ENCODE data around the gene SLC25A4. TPM values are rescaled to one million over a fixed set of nuclear protein-coding genes. Genes with fewer than 3 reads are reported as not detected.

The SLC25A4 gene
- total RNA-seq, 3 donors from 2014 or later: 15.2 to 21.4 (median 19.3) TPM

DNA sequence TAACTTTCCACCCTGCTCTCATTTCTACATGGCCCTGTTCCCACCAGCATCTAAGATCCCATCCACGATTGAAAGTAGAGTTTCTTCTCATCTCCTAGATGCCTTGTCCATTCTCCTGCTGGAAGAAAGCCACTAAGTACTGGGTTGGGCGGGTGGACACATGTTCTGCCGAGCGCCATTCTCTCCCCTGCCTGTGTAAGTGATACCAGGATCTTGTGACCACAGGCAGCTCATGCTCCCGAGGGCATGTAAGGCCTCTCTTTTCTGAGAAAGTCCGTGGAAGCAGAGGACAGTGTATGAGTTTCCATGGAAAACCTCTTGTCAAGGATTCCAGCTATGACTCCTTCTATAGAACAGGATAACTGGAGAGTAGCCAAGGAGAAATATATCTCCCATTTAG is 3.3 kb upstream of the SLC25A4 start:
- peaks cover 0 to 5% of the 10 kb centered on the region in 2 donors for H3K4me1 ChIP-seq
- DNase-seq (ENCODE audit: low spot score in 2 of 2): no peak
- no peak overlapping the region for H3K27ac ChIP-seq
- H3K9me3 ChIP-seq: no peaks in the 10 kb centered on the region
- TF ChIP-seq POLR2A (IDR thresholded peaks at IDR 0.05) (no peak), CTCF (IDR thresholded peaks at IDR 0.05) (no peak), POLR2AphosphoS5 (IDR thresholded peaks at IDR 0.05) (no peak)
- no peak overlapping the region for H3K4me3 ChIP-seq
- H3K36me3 ChIP-seq: no peaks in the 10 kb centered on the region
- intact Hi-C loops (cut with DNase I; ENCODE audit: low total_unique reads): loop anchor here (5.0 kb wide), 2 partner anchors 43 to 392 kb away; no protein-coding TSS in a partner anchor
- H3K27me3 ChIP-seq: no peaks in the 10 kb centered on the region

- intact Hi-C loops (cut with DNase I; ENCODE audit: low total_unique reads): loop anchor here (5.0 kb wide), 1 partner anchor 41 kb away; no protein-coding TSS in a partner anchor
- H3K4me1 ChIP-seq: peaks cover 0 to 5% of the 10 kb centered on the region in 2 donors
- H3K27me3 ChIP-seq: no peaks in the 10 kb centered on the region
- DNase-seq (ENCODE audit: low spot score in 2 of 2): no peak
- H3K4me3 ChIP-seq: no peak overlapping the region
- H3K9me3 ChIP-seq: no peaks in the 10 kb centered on the region
- TF ChIP-seq POLR2AphosphoS5 (IDR thresholded peaks at IDR 0.05) (no peak), CTCF (IDR thresholded peaks at IDR 0.05) (no peak), POLR2A (IDR thresholded peaks at IDR 0.05) (no peak)
- H3K36me3 ChIP-seq: no peaks in the 10 kb centered on the region
- H3K27ac ChIP-seq: no peak overlapping the region
Observed at GRCh38 chr4:185141777-185142176, 1.3 kb upstream of the SLC25A4 start.

DNA sequence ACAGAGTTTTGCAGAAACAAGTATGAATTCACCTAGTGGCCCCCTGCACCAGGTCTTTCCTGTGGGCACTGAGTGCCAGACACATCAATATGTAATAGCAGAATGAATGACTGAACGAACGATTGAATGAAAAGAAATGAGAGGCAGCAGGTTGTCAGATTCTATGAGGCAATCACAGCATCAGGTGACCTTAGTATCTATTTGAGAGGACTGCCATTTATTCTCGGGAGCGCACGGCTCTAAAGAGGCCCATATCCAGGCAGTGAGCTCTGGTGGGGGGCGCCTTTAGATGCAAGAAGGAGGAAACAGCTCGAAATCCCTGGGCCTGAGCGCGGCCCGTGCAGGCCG is 528 bp upstream of the SLC25A4 start:
- Histone ChIP-seq H3K27me3 (no peaks in the 10 kb centered on the region), H3K9me3 (no peaks in the 10 kb centered on the region), H3K36me3 (no peaks in the 10 kb centered on the region), H3K27ac (peak overlapping the region; percentile 76 to 89), H3K4me1 (peaks cover 0 to 5% of the 10 kb centered on the region in 2 donors), H3K4me3 (peak overlapping the region; percentile 59 to 91 (median 76))
- intact Hi-C loops (cut with DNase I; ENCODE audit: low total_unique reads): loop anchor here (5.0 kb wide), 1 partner anchor 40 kb away; no protein-coding TSS in a partner anchor
- no peak for DNase-seq (ENCODE audit: low spot score in 2 of 2)
- TF ChIP-seq CTCF (IDR thresholded peaks at IDR 0.05) (no peak), POLR2AphosphoS5 (IDR thresholded peaks at IDR 0.05) (no peak), POLR2A (IDR thresholded peaks at IDR 0.05) (no peak)

- intact Hi-C loops (cut with DNase I; ENCODE audit: low total_unique reads): loop anchor here (5.0 kb wide), 1 partner anchor 39 kb away; no protein-coding TSS in a partner anchor
- peak in 1 of 2 donors; percentile 59 for DNase-seq (ENCODE audit: low spot score in 2 of 2)
- peaks cover 0 to 5% of the 10 kb centered on the region in 2 donors for H3K4me1 ChIP-seq
- H3K27me3 ChIP-seq: no peaks in the 10 kb centered on the region
- H3K27ac ChIP-seq: peak overlapping the region; percentile 76 to 89
- H3K9me3 ChIP-seq: no peaks in the 10 kb centered on the region
- no peaks in the 10 kb centered on the region for H3K36me3 ChIP-seq
- peak overlapping the region; percentile 59 to 91 (median 76) for H3K4me3 ChIP-seq
- TF ChIP-seq CTCF (IDR thresholded peaks at IDR 0.05): no peak
- no peak for TF ChIP-seq POLR2A (IDR thresholded peaks at IDR 0.05)
- no peak for TF ChIP-seq POLR2AphosphoS5 (IDR thresholded peaks at IDR 0.05)
Observed at GRCh38 chr4:185143601-185143969, 519 bp downstream of the SLC25A4 start.

DNA sequence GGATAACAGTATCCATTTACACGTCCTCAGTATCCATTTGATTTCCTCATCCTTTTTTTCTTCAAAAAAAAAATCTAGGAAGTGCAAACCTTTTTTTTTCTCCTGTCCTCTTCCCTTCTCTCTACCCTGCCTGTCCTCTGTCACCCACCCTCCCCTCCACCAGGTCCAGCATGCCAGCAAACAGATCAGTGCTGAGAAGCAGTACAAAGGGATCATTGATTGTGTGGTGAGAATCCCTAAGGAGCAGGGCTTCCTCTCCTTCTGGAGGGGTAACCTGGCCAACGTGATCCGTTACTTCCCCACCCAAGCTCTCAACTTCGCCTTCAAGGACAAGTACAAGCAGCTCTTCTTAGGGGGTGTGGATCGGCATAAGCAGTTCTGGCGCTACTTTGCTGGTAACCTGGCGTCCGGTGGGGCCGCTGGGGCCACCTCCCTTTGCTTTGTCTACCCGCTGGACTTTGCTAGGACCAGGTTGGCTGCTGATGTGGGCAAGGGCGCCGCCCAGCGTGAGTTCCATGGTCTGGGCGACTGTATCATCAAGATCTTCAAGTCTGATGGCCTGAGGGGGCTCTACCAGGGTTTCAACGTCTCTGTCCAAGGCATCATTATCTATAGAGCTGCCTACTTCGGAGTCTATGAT is 1.7 kb downstream of the SLC25A4 start:
- no peaks in the 10 kb centered on the region for H3K27me3 ChIP-seq
- H3K4me3 ChIP-seq: peak overlapping the region in 1 of 3 donors; percentile 12
- no peak for TF ChIP-seq CTCF (IDR thresholded peaks at IDR 0.05)
- no peak for TF ChIP-seq POLR2AphosphoS5 (IDR thresholded peaks at IDR 0.05)
- TF ChIP-seq POLR2A (IDR thresholded peaks at IDR 0.05): no peak
- H3K4me1 ChIP-seq: peaks cover 0 to 5% of the 10 kb centered on the region in 2 donors
- H3K36me3 ChIP-seq: no peaks in the 10 kb centered on the region
- H3K9me3 ChIP-seq: no peaks in the 10 kb centered on the region
- intact Hi-C loops (cut with DNase I; ENCODE audit: low total_unique reads): loop anchor here (5.0 kb wide), 1 partner anchor 38 kb away; no protein-coding TSS in a partner anchor
- DNase-seq (ENCODE audit: low spot score in 2 of 2): no peak
- H3K27ac ChIP-seq: peak overlapping the region; percentile 14 to 89
